CD8-positive, alpha-beta memory T cell (primary cell): ENCODE data around the gene FGF8. TPM values are rescaled to one million over a fixed set of nuclear protein-coding genes. Genes with fewer than 3 reads are reported as not detected.

Experiments
- polyA plus RNA-seq: library from polyadenylated mRNA; unstranded; fragments of 300-500 nt; fragmentation: Illumina TruSeq; gene quantifications from one replicate; pipeline ENCODE4 v1.2.3, GENCODE V29; 2021
- total RNA-seq, 2 experiments: library from RNA; stranded (reverse); gene quantifications; one replicate each; pipeline ENCODE4 v1.2.3, GENCODE V29; 2021

The FGF8 gene
- total and polyA plus RNA-seq, 3 experiments from 2014 or later: not detected

Other genes with a start within 250 kb of the FGF8 start
- gene POLL, start 187.9 kb downstream of the FGF8 start, total RNA-seq: 10 to 100 TPM; 30.9 to 32.6 TPM
- gene POLL, start 187.9 kb downstream of the FGF8 start, polyA plus RNA-seq: 15.9 TPM
- gene DPCD, start 187.8 kb downstream of the FGF8 start, total RNA-seq: 10 to 100 TPM; 21.0 to 22.6 TPM
- gene DPCD, start 187.8 kb downstream of the FGF8 start, polyA plus RNA-seq: 0.75 TPM
- gene FBXW4, start 80.9 kb downstream of the FGF8 start, total RNA-seq: 10 to 100 TPM; 44.2 to 54.4 TPM
- 13.1 TPM for gene FBXW4, start 80.9 kb downstream of the FGF8 start, polyA plus RNA-seq
- 100 to 1,000 TPM; 209 to 217 TPM for gene NPM3, start 7.3 kb upstream of the FGF8 start, total RNA-seq
- gene NPM3, start 7.3 kb upstream of the FGF8 start, polyA plus RNA-seq: 7.5 TPM
- 100 to 1,000 TPM in 1 of 2 experiments, 10 to 100 TPM in 1; 95.8 to 109 TPM for gene OGA, start 42.3 kb upstream of the FGF8 start, total RNA-seq
- 45.7 TPM for gene OGA, start 42.3 kb upstream of the FGF8 start, polyA plus RNA-seq
- gene KCNIP2, start 67.7 kb upstream of the FGF8 start, total RNA-seq: 1 to 10 TPM in 1 of 2 experiments, under 1 TPM in 1; 0.96 to 1.0 TPM
- gene KCNIP2, start 67.7 kb upstream of the FGF8 start, polyA plus RNA-seq: not detected